NCI-H345 treated with DMSO at 0.1 percent for 48 hours (cell line): Measurements from ENCODE around the gene CFHR5.
"Not testable (repeated sequence)": the region's sequence is repeated elsewhere in the genome, so short reads cannot be mapped to it uniquely, and the experiment has no call there.

Source experiments
- DNase-seq: peaks from one replicate; lab custom pipeline; 2025; ENCODE audit not compliant: unreplicated experiment; lab: John Stamatoyannopoulos, UW

CFHR5 gene

DNA sequence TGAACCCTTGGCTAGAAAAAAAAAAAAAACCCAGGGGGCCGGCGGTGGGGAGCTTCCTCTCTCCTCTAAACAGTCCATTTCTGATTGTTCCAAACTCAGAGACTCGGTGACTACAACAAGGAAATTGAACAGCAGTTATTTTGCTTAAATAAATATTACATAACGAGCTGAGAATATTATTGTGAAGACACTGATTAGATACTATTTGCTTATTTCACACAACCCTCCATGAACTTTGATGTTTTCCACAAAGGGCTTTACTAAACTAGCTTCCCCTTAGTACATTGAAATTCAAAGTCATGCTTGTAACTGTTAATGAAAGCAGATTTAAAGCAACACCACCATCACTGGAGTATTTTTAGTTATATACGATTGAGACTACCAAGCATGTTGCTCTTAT lies at the start of gene CFHR5:
Gene CFHR5 (plus strand): TSS at position 279 of the 400 bp plus-strand sequence. CDS start 109 bp downstream, at position 388.
- DNase-seq = no peak

DNA sequence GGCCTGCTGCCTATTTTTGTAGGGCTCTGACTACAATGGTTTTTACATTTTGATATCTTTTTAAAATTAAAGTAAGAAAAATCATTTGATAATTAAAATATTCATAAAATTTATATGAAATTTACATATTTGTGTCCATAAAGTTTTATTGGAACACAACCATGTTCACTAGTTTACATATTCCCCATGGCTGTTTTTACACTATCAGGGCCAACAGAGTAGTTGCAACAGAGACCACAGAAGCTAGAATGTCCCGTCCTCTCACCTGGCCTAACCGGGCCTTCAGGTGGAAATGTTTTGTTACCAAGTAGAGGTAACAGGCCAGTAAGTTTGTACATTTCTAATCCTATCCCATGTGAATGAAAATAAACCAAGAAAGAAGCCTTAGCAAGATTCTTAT lies 44.5 kb upstream of the CFHR5 start:
- DNase-seq = not testable (repeated sequence)

DNA sequence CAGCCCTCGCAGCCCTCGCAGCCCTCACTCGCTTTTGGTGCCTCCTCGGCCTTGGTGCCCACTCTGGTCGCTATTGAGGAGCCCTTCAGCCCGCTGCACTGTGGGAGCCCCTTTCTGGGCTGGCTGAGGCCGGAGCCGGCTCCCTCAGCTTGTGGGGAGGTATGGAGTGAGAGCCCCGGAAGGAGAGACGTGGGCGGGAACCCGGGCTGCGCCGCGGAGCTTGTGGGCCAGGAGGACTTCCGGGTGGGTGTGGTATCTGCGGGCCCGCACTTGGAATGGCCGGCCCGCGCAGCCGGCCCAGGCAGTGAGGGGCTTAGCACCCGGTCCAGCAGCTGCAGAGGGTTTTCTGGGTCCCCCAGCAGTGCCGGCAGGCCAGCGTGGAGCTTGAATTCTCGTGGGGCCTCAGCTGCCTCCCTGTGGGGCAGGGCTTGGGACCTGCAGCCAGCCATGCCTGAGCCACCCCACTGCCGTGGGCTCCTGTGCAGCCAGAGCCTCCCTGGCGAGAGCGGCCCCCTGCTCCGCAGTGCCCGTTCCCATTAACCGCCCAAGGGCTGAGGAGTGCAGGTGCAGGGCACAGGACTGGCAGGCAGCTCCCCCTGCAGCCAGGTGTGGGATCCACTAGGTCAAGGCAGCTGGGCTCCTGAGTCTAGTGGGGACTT lies 43.7 kb upstream of the CFHR5 start:
- no peak for DNase-seq

DNA sequence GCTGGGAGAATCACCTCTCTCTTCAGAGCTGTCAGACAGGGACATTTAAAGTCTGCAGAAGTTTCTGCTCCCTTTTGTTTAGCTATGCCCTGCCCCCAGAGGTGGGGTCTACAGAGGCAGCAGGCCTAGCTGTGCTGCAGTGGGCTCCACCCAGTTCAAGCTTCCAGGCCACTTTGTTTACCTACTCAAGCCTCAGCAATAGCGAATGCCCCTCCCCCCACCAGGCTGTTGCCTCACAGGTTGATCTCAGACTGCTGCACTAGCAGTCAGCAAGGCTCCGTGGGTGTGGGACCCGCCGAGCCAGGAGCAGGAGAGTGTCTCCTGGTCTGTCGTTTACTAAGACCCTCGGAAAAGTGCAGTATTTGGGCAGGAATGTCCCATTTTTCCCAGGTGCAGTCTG lies 35.9 kb upstream of the CFHR5 start:
- DNase-seq = not testable (repeated sequence)

DNA sequence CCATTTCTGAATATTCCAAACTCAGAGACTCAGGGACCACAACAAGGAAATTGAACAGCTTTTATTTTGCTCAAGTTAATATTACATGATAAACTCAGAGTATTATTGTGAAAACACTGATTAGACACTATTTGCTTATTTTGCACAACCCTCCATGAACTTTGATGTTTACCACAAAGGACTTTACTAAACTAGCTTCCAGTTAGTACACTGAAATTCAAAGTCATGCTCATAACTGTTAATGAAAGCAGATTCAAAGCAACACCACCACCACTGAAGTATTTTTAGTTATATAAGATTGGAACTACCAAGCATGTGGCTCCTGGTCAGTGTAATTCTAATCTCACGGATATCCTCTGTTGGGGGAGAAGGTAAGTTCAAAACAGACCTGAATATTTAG lies 33.8 kb upstream of the CFHR5 start, which contains the start of gene CFHR2:
Gene CFHR2 (plus strand): TSS at position 171 of the 400 bp plus-strand sequence. CDS start 143 bp downstream, at position 314.
- DNase-seq = not testable (repeated sequence)

DNA sequence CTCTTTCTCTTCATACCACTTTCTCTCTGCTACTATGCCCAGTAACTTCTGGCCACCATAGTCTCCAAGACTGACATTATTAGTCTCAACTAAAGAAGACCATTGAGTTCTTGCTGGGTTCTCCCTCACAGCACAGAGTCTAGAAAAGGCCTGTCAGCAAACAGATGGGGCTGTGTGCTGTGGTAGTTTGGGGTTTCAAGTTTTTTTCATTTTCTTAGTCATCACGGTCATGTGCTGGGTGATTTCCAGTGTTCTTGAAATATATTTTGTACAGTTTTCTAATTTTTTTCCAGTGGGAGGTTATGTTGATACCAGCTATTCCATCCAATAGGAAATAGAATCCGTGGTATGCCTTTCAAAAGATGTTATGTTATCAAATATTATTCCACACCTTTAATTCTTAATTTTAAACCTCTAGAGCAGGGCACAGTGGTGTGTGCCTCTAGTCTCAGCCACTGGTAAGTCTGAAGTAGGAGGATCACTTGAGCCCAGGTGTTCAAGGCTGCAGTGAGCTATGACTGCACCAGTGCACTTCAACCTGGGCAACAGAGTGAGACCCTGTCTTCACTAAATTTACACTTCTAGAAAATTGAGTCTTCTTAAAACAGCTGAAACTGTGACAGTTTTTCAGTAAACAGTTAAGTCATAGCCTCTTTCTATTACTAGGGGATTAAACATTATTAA lies 25.5 kb upstream of the CFHR5 start:
- no peak for DNase-seq

DNA sequence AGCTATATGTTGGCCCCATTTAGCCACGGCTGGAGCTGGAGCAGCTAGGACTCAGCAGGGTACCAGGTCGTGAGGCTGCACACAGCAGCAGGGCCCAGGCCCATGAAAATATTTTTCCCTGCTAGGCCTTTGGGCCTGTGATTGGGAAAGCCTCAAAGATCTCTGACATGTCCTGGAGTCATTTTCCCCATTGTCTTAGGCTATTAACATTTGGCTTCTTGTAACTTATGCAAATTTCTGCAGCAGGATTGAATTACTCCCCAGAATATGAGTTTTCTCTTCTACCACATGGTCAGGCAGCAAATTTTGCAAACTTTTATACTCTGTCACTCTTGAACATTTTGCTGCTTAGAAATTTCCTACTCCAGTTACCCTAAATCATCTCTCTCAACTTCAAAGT lies 22.6 kb upstream of the CFHR5 start:
- DNase-seq = no peak

DNA sequence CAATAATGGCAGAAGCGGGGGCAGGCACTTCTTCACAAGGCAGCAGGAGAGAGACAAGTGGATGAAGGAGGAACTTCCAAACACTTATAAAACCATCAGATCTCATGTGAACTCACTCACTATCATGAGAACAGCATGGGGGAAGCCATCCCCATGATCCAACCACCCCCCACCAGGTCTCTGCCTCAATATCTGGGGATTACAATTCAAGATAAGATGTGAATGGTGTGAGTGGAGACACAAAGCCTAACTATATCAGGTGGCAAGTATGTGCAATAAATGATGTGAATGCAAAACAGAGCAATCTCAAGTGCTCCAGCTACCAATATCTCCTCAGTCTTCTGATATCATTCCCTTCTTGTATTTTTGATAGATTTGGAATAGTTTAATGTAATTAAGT lies 21.4 kb upstream of the CFHR5 start:
- no peak for DNase-seq

DNA sequence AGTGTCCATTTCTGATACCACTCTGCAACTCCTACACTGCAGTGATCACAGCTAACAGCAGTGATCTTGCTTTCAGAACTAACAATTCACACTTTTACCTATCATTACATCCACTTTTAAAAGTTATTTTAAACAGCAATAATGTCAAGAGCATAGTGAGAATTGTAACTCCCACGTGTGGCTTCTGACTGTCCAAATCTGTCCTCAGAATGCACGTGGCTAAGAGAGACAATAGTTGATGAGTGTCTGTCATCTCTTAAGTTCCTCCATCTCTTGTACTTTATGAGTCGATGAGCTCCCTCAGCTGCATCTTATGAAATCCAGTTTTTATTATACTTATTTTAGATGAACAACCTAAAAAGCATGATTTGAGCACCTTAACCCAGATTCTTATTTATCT lies 16.5 kb upstream of the CFHR5 start:
- no peak for DNase-seq

DNA sequence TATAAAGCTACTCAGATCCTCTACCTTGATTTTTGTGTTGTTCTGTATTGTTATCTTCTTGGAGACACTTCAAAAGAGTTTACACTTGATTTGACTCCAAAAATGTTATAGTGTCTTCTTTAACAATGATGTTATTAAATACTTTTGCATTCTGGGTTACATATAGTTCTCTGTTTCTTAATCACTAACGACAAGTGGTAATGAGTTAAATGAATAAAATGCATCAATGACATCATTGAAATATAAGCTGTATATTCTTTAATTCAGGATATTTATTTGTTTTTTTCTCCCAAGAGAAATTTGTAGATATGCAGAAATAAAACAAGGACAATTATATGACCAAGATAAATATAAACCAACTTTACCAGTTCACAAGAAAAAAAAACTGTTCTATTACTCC lies 7.2 kb upstream of the CFHR5 start:
- no peak for DNase-seq

DNA sequence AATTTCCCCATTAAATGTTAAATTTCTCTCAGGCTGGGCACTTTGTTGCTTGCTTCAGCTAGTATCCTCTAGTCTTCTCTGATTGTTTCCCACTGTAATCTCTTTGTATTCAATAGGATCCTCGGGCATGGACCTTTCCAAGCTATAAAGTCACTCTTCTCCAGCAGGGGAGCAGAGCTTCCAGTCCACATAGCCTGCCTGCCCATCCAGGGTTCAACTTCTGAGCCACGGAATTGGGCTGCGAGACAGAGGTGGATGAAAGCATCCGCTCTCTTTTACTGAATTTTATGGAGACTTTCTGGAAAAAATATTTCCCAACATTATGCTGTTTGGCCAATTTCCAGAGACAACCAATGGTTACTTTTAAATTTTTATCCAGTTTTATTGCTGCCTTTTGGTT lies 1.1 kb upstream of the CFHR5 start:
- DNase-seq = no peak

DNA sequence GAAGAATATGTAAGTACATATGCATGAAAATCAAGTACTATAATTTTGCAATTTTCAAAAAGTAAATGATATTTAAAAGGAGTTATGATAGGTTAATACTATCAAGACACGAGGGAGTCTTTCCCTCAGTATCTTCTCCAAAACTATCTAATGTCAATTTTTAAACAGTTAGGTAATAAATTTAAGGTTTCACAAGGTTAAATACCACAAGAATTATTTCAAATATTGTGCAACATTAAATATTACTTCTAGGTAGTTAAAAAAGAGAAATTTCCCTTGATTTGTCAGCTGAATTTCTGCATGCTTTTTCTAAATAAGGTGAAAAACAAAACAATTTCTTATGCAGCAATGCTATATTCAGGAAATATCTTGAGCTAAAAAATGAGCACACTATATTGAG lies 3.5 kb downstream of the CFHR5 start:
- DNase-seq = no peak

DNA sequence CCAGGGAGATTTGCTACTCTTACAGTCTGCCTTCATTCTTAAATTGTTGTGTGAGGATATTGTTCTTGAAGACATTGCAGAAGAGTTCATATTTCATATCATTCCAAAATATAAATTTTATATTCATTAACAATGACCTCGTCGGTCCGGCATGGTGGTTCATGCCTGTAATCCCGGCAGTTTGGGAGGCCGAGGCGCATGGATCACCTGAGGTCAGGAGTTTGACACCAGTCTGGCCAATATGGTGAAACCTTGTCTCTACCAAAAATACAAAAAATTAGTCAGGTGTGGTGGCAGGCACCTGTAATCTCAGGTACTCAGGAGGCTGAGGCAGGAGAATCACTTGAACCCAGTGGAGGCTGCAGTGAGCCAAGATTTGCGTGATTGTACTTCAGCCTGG lies 4.9 kb downstream of the CFHR5 start:
- not testable (repeated sequence) for DNase-seq

DNA sequence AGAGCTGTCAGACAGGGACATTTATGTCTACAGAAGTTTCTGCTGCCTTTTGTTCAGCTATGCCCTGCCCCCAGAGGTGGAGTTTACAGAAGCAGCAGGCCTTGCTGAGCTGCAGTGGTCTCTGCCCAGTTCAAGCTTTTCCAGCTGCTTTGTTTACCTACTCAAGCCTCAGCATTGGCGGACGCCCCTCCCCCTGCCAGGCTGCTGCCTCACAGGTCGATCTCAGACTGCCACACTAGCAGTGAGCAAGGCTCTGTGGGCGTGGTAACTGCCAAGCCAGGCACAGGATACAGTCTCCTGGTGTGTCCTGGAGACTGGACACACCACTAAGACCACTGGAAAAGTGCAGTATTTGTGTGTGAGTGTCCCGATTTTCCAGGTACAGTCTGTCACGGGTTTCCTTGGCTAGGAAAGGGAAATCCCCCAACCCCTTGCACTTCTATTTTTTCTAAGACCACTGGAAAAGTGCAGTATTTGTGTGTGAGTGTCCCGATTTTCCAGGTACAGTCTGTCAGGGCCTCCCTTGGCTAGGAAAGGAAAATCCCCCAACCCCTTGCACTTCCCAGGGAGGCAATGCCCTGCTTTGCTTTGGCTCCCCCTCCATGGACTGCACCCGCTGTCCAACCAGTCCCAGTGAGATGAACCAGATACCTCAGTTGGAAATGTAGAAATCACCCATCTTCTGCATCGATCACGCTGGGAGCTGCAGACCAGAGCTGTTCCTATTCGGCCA lies 14.7 kb downstream of the CFHR5 start:
- DNase-seq = peak; percentile 80

DNA sequence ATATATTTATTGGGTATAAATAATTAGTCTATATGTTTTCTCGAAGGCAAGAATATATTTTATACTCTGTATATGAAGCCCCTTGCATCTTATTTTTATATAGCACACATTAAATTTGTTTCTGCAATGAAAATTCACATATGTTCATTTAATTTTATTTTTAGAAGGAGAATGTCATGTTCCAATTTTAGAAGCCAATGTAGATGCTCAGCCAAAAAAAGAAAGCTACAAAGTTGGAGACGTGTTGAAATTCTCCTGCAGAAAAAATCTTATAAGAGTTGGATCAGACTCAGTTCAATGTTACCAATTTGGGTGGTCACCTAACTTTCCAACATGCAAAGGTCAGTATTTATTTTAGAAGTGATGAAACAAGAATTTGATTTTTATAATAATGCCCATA lies 16.6 kb downstream of the CFHR5 start:
- DNase-seq = no peak

DNA sequence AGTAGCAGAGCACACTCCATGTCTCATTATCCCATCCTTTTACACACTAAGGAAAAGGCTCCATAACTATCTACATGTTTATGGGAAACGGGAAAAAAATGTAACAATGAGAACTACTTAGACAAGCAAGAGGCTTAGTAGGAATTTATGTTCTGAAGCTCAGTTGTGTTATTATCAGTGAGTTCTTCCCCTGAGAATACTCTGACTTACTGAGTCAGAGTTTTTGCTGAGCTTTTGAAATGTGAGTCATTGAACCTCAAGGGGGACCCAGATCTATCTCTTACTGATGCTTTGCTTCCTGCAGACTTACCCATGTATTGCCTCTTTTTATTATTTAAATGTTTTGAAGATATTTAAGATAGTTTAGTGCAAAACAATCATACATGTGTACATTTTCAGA lies 20.1 kb downstream of the CFHR5 start:
- no peak for DNase-seq

DNA sequence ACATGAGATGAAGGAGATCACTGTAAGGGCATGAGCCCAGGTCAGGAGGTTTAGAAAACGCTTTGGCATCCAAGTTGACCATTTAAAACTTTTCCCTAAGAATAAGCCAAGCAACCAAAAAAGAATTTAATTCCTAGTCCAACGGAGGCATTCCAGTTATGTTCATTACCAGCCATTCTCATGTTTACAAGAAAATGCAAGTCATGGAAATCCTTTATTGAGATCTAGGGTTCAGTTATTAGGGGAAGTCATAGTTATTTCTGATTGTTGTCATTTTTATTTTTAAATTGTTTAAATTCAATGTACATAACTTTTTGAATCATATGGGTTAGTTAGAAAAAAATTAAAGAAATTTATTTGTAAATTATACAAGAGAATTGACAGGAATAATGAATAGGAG lies 24.5 kb downstream of the CFHR5 start:
- DNase-seq = no peak

DNA sequence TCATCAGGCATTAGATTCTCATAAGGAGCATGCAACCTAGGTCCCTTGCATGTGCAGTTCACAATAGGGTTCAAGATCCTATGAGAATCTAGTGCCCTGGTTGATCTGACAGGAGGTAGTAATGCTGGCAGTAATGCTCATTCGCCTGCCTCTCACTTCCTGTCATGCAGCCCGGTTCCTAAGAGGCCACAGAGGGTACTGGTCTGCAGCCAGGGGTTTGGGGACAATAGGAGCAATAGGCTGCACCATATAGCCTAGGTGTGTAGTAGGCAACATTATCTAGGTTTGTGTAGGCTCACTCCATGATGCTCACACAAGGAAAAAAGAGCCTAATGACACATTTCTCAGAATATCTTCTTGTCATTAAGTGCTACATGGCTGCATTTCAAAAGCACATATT lies 25.8 kb downstream of the CFHR5 start:
- no peak for DNase-seq

DNA sequence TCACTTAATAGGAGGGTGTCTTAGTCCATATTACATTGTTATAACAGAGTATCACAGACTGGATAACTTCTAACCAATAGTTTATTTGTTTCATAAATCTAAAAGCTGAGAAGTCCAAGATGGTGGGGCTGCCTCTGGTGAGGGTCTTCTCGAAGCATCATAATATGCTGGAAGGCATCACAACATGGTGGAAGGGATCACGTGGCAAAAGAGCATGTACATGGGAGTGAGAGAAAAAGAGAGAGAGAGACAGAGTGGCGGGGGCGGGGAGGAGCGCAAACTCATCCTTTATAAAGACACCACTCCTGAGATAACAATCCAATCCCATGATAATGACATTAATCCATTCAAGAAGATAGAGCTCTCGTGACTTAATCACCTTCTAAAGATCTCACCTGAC lies 31.5 kb downstream of the CFHR5 start:
- no peak for DNase-seq

DNA sequence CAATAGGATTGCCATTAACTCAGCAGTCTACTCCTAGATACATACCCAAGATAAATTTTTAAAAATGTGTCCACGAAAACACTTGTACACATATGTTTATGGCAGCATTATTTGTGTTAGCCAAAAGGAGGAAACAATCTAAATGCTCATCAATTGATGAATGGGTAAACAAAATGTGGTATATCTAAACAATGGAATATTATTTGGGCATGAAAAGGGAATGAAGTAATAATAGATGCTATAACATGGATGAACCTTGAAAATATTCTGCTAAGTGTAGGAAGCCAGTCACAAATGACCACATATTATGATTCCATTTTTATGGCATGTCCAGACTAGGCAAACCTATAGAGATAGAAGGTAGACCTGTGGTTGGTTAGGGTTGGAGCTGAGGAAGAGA lies 34.3 kb downstream of the CFHR5 start:
- DNase-seq = no peak

DNA sequence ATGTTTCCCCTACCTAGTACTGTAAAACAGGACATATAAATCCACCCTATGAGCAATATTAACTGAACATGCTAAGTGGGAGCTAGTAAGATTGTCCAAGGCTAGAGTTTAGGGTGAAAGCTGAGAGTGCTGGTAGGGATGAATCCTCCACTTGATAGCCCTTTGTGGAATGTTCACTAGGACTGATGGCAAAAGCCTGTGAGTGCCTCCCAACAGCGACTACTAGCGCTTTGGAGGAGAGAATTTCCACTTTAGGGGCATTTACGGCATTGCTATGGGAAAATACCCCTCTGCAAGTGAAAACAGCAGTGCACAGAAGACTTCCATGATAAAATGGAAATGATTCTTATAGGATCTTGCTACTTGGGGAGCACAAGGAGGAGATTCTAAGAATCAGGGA lies 35.9 kb downstream of the CFHR5 start:
- no peak for DNase-seq

DNA sequence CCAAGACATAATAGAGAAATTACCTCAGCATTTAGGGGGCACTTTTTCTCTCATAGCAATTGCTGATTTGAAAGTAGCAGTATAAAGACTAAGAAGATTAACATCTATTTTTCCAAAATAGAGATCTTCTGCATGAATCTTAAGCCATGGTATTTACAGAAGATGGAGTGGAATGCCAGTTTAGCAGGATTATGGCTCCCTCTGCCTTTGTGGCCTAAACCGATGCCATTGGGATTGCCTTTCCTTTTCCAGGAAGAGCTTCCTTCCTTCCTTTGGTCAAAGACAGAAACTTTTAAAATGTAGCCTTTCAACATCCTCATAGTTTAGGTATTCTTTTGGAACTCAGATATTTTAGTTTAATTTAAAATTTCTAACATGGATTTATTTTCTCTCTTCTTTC lies 39.4 kb downstream of the CFHR5 start:
- DNase-seq = no peak
